Large intestine (tissue), 3 donors: ENCODE measurements around the gene H1-8. TPM values are rescaled to one million over a fixed set of nuclear protein-coding genes. Genes with fewer than 3 reads are reported as not detected.

Experiments used
- DNase-seq, 2 donors: peaks; one replicate each; pipeline versions ENCODE4 v3.0.0 to v3.0.0-alpha.2; 2013
- H3K27ac ChIP-seq: one replicate; pipeline ENCODE4 v1.5.1; 2013; ENCODE audit warnings: low read length
- H3K27me3 ChIP-seq: 2 replicates; pipeline ENCODE4 v1.6.1; 2013; ENCODE audit warnings: low read length; ENCODE audit not compliant: control insufficient read depth, insufficient read depth
- H3K36me3 ChIP-seq: 2 replicates; pipeline ENCODE4 v1.6.1; 2013; ENCODE audit warnings: low read length; ENCODE audit not compliant: control insufficient read depth, insufficient read depth
- H3K4me1 ChIP-seq: one replicate; pipeline ENCODE4 v1.6.1; 2013; ENCODE audit warnings: low read length; ENCODE audit not compliant: control insufficient read depth, insufficient read depth
- H3K4me3 ChIP-seq: one replicate; pipeline ENCODE4 v1.5.1; 2013; ENCODE audit warnings: low read length
- H3K9me3 ChIP-seq: one replicate; pipeline ENCODE4 v1.6.1; 2013; ENCODE audit warnings: mild to moderate bottlenecking, low read depth, low read length, moderate library complexity; ENCODE audit not compliant: control insufficient read depth
- WGBS: methylation state at CpG from one replicate; pipeline ENCODE4 v1.1.5; 2013; ENCODE audit warnings: low lambda C conversion rate; ENCODE audit not compliant: insufficient coverage; 5-methylcytosine and 5-hydroxymethylcytosine counted together
- polyA plus RNA-seq: library from polyadenylated mRNA; unstranded; fragments of 120-200 nt; gene quantifications from one replicate; pipeline ENCODE4 v1.2.1, GENCODE V29; 2013

The H1-8 gene
- polyA plus RNA-seq, 1 donor, result not detected

DNA sequence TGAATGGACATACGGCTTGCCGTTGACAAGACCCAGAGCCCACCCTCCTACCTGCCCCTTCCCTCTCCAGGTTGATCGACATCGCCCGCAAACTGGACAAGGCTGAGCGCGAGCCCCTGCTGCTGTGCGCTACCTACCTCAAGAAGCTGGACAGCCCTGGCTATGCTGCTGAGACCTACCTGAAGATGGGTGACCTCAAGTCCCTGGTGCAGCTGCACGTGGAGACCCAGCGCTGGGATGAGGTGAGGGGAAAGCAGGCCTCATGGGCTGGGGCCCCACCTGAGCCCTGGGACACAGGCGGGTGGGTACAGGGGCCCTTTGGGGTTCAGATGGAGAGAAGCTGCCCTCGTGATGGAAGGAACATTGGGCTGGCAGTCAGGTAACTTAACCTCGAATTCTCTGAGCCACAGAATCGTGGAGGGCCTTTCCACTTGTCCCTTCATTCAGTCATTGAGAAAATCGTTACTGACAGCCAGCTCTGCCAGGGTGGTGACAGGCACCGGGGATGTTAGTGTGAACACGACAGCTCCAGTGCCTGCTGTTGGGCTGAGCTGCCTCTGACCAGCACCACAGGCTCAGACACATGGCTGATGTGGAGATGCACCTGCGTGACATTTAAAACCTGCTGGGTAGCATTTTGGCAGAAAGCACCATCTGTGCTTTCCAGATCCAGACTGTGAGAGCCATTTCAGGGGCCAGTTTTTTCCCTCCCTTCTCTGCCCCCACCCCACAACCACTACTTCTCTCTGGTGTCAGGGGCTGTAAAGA lies 40.1 kb upstream of the H1-8 start:
- no CpG with 5 or more reads among the region's 18 CpGs for WGBS
- no peaks in the 10 kb centered on the region for H3K27me3 ChIP-seq
- H3K36me3 ChIP-seq, result peaks cover 64% of the 10 kb centered on the region

DNA sequence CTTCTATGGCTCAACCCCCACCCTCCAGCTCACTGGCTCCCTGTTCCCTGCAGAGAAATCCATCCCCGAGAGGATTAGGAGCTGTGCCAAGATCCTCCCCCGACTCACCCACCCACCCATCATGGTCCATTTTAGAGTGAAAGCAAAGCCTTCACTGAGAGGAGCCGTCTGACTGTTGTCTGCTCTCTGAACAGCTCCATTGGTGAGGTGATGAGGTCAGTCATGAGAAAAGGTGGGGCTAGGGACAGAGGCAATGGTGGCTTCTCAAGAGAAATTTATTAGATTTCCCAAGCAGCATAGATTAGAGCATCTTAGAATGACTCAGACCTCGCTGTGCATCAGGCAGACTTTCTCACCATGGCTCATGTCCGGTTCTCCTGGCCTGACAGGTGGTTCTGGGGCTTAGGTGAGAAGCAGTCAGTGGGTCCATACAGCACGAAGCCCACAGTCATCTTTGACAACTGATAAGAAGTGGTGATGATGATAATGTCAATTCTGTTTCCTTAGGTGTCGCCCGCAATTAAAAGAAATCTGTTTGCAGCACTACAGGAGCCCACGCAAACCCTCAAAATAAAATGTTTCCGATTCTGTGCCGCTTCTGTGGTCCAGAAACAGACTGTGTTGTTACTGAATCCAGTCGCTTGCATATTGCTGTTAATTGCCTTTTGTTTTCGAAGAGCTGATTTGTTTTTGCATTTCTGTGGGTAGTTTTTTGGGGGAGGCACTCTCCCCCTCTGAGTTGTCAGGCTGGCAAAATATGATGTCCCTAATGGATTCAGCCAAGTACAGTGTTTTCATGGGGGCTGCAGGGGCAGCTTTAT lies 39.3 kb upstream of the H1-8 start:
- no CpG with 5 or more reads among the region's 13 CpGs for WGBS
- Histone ChIP-seq H3K36me3 (peaks cover 66% of the 10 kb centered on the region), H3K4me3 (no peak overlapping the region), H3K27me3 (no peaks in the 10 kb centered on the region), H3K27ac (no peak overlapping the region), H3K9me3 (no peaks in the 10 kb centered on the region), H3K4me1 (no peaks in the 10 kb centered on the region)
- DNase-seq, result no peak

More for the DNA sequence above, 40.1 kb upstream of the H1-8 start:
- Histone ChIP-seq H3K9me3 (no peaks in the 10 kb centered on the region), H3K27ac (no peak overlapping the region), H3K4me1 (no peaks in the 10 kb centered on the region), H3K4me3 (no peak overlapping the region)
- DNase-seq, result no peak

DNA sequence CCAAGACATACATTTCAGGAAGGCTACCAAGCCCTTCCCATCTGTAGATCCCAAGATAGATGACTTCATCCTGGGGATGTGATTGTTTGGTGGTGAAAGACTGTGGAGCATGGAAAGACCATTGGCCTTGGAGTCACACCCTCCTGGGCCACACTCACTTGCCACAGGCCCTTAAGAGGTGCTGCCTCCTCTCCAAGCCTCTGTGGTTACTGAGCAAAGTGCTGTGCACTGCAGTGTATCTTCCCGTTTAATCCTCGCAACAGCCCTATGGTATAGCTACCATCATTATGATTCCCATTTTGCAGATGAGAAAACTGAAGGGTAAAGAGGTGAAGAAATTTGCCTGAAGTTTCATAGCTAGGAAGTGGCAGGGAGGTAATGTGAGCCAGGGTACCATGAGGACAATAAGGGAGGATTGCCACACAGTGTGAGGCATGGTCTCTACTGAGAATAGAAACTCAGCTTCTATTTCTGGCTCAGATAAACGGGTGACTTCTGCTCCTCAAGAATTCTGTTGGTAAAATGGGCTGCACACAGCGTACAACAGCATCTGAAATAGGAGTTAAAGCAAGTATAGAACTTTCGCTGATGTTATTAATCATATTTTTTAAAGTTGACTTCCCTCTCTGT lies 38.4 kb upstream of the H1-8 start:
- Histone ChIP-seq H3K27me3 (no peaks in the 10 kb centered on the region), H3K36me3 (peaks cover 66% of the 10 kb centered on the region), H3K9me3 (no peaks in the 10 kb centered on the region), H3K4me3 (no peak overlapping the region), H3K4me1 (no peaks in the 10 kb centered on the region), H3K27ac (no peak overlapping the region)
- no peak for DNase-seq
- no CpG with 5 or more reads among the region's 5 CpGs for WGBS

DNA sequence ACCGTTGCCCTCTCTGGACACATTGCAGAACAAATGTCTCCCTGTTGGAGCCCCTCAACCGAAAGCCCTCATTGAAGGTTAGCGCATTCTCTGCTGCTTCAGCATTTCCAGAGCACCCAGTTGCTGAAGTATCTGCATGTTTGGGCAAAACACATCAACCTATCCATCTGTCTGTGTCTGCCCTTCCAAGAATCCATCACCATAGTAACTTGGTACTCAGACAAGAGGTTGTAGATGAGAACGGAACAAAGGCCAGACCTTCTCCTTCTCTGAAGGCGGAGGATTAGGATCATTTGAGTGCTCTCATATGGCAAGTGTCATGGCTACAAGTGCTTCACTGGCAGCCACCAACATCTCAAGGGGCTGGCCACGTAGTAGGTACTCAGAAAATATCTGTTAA lies 37.6 kb upstream of the H1-8 start:
- no peak overlapping the region for H3K27ac ChIP-seq

DNA sequence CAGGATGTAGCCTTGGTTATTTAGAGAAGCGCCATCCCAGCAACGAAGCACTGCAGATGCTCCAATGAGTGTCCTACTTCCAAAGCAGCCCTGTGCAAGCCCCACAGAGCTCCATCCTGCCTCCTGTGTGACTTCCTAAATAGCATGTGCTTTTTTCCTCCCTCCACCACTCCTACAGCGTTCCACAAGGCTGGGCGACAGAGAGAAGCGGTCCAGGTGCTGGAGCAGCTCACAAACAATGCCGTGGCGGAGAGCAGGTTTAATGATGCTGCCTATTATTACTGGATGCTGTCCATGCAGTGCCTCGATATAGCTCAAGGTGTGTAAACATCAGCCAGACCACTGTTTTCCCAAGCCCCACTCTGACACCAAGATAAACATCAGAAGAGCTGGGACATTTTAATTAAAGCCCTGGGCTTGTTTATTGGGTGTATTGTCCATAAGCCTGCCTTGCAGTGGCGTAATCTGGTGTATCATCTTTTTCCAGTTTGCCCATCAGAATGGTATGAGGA lies 36.7 kb upstream of the H1-8 start:
- H3K4me1 ChIP-seq, result no peaks in the 10 kb centered on the region
- no peaks in the 10 kb centered on the region for H3K27me3 ChIP-seq
- H3K36me3 ChIP-seq, result peaks cover 67% of the 10 kb centered on the region
- DNase-seq, result no peak
- WGBS, result no CpG with 5 or more reads among the region's 9 CpGs
- H3K4me3 ChIP-seq, result no peak overlapping the region
- no peaks in the 10 kb centered on the region for H3K9me3 ChIP-seq
- H3K27ac ChIP-seq, result no peak overlapping the region

More for the DNA sequence above, 37.6 kb upstream of the H1-8 start:
- DNase-seq, result no peak
- peaks cover 67% of the 10 kb centered on the region for H3K36me3 ChIP-seq
- H3K27me3 ChIP-seq, result no peaks in the 10 kb centered on the region
- no peaks in the 10 kb centered on the region for H3K4me1 ChIP-seq
- WGBS, result 100% methylated on average over 1 of the region's 6 CpGs
- no peaks in the 10 kb centered on the region for H3K9me3 ChIP-seq
- H3K4me3 ChIP-seq, result no peak overlapping the region

DNA sequence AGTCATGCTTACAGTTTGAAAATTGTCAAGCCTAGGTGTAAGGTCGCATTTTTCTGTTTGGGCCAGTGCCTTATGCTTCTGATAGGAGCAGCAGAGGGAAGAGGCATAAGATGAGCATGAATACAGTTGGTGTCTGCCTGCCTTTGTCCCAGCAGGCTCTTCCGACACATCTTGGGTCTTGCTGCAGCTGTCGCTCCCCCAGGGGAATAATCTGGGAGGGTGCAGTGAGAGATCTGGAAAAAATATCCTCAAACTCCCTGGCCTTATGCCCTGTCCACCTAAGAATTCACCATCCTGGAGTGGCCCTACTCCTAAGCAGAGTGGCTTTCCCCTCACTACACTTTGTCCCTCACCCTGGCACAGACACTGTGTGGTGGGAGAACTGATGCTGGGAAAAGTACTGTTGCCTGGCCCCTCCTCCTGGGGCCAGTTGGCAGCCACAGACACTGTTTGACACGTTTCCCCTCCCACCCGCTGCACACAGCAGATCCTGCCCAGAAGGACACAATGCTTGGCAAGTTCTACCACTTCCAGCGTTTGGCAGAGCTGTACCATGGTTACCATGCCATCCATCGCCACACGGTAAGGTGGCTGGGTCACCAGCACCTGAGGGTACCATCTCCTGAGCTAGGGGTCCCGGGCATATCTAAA lies 35.7 kb upstream of the H1-8 start:
- 100% methylated on average over 1 of the region's 9 CpGs for WGBS

DNA sequence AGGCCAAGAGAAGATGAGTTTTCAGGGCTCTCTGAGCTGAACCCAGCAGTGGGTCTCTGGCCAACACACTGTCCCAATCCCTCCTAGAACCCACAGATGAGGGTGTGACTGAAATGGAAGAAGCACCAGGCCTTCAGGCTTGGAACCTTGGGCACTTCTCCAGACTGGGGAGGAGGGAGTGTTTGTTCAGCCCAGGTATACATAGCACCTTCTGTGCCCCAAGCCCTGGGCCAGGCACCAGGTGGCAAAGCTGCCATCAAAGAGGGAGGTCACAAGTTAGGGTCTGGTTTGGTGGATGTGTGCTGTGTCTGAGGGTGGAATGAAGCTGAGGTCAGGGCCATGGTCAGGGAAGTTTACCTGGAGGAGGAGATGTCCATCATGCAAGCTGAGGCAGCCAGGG lies 30.4 kb upstream of the H1-8 start:
- no peak for DNase-seq
- Histone ChIP-seq H3K27me3 (no peaks in the 10 kb centered on the region), H3K27ac (no peak overlapping the region), H3K9me3 (no peaks in the 10 kb centered on the region), H3K4me3 (no peak overlapping the region), H3K36me3 (peaks cover 57% of the 10 kb centered on the region), H3K4me1 (no peaks in the 10 kb centered on the region)

More for the DNA sequence above, 35.7 kb upstream of the H1-8 start:
- H3K4me3 ChIP-seq, result no peak overlapping the region
- peaks cover 68% of the 10 kb centered on the region for H3K36me3 ChIP-seq
- H3K9me3 ChIP-seq, result no peaks in the 10 kb centered on the region
- no peaks in the 10 kb centered on the region for H3K27me3 ChIP-seq
- no peak for DNase-seq
- H3K27ac ChIP-seq, result no peak overlapping the region
- H3K4me1 ChIP-seq, result no peaks in the 10 kb centered on the region

DNA sequence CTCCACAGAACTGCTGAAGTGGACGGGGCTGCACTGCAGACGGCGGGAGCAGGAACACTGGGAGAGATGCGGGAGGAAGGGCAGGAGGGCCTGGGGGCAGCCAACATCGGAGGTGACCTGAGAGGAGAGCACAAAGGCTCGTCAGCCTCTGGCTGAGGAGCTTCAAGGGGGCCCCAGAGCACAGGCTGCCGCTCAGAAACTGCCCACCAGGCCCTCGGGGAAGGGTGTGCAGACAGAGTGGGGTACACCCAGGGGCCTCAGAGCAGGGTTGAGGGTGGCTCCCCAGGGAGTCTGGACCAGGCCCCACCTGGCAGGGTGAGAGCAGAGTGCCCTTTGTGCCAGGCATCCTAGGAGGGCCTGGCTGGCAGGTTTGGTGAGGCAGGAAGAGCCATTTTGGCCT lies 29.3 kb upstream of the H1-8 start:
- Histone ChIP-seq H3K36me3 (peaks cover 60% of the 10 kb centered on the region), H3K4me3 (no peak overlapping the region)
- no CpG with 5 or more reads among the region's 8 CpGs for WGBS

DNA sequence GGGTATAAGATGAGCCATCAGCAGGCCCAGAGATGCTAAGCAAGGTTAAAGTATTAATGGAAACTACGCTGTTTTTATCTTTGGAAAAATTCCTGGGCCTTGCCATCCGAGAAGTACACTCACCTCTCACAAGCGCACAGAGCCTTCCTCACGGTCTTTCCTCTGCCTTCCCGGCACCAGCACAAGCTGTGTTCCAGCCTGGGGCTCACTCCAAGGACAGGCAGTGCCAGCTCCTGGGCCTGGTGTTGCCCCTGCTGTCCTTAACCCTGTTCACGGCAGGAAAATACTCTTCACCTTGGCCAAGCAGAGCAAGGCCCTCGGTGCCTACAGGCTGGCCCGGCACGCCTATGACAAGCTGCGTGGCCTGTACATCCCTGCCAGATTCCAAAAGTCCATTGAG lies 28.9 kb upstream of the H1-8 start:
- Histone ChIP-seq H3K27me3 (no peaks in the 10 kb centered on the region), H3K4me3 (no peak overlapping the region), H3K36me3 (peaks cover 64% of the 10 kb centered on the region), H3K27ac (no peak overlapping the region), H3K9me3 (no peaks in the 10 kb centered on the region), H3K4me1 (no peaks in the 10 kb centered on the region)
- no peak for DNase-seq
- WGBS, result no CpG with 5 or more reads among the region's 10 CpGs

More for the DNA sequence above, 29.3 kb upstream of the H1-8 start:
- DNase-seq, result no peak
- Histone ChIP-seq H3K27me3 (no peaks in the 10 kb centered on the region), H3K27ac (no peak overlapping the region), H3K4me1 (no peaks in the 10 kb centered on the region), H3K9me3 (no peaks in the 10 kb centered on the region)

DNA sequence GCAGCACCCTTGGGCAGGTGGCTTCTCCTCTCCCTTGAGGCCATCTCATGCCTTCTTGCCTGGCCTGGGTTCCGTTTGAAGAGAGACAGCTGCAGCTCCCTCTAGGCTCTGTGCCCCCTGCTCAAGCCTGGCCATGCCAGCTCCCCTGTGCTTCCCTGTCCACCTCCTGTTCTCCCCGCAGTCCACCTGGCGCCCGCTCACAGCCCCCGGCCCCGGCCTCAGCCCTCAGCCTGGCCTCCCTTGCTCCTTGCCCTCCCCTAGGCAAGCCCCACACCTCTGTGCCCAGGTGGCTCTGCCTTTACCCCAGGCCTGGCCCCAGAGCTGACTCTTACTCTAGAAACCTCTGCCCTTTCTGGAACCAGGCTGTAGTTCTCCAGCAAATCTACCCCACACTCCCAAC lies 28.4 kb upstream of the H1-8 start:
- H3K27me3 ChIP-seq, result no peaks in the 10 kb centered on the region
- H3K36me3 ChIP-seq, result peaks cover 68% of the 10 kb centered on the region
- no peak overlapping the region for H3K4me3 ChIP-seq
- no peaks in the 10 kb centered on the region for H3K4me1 ChIP-seq
- no peaks in the 10 kb centered on the region for H3K9me3 ChIP-seq
- no peak for DNase-seq
- no peak overlapping the region for H3K27ac ChIP-seq
- no CpG with 5 or more reads among the region's 6 CpGs for WGBS
